Dermis blood vessel endothelial cell (primary cell): Measurements from ENCODE around the gene ELP2. TPM values are rescaled to one million over a fixed set of nuclear protein-coding genes. Genes with fewer than 3 reads are reported as not detected.

Experiments used
- DNase-seq: peaks from one replicate; pipeline ENCODE4 v3.0.0; 2010
- total RNA-seq: library from RNA; depleted of rRNA; stranded (reverse); fragments of >200 nt; gene quantifications from 2 replicates; pipeline ENCODE4 v1.2.3, GENCODE V29; 2014

ELP2 gene
- total RNA-seq, 1 donor from 2014 or later: 69.6 TPM

GRCh38 chr18:36162981-36163380 lies 33.3 kb downstream of the ELP2 start:
- DNase-seq: peak; percentile 88

GRCh38 chr18:36167692-36168218 lies 38.1 kb downstream of the ELP2 start:
- DNase-seq: no peak

- peak; percentile 50 for DNase-seq
Observed at GRCh38 chr18:36168296-36168695, 38.6 kb downstream of the ELP2 start.

- no peak for DNase-seq
Observed at GRCh38 chr18:36169938-36170337, 40.2 kb downstream of the ELP2 start.

- DNase-seq: no peak
Observed at GRCh38 chr18:36175481-36175880, 45.8 kb downstream of the ELP2 start.

GRCh38 chr18:36176177-36176584 lies 46.5 kb downstream of the ELP2 start:
- DNase-seq: no peak

GRCh38 chr18:36176711-36177110 lies 47.0 kb downstream of the ELP2 start:
- peak; percentile 94 for DNase-seq

- no peak for DNase-seq
Observed at GRCh38 chr18:36177913-36178312, 48.2 kb downstream of the ELP2 start.

GRCh38 chr18:36179562-36180355 lies 50.1 kb downstream of the ELP2 start:
- DNase-seq: peak; percentile 61

- DNase-seq: no peak
Observed at GRCh38 chr18:36181441-36181840, 51.7 kb downstream of the ELP2 start.

GRCh38 chr18:36181898-36182506 lies 52.3 kb downstream of the ELP2 start:
- DNase-seq: no peak

GRCh38 chr18:36183033-36183432 lies 53.3 kb downstream of the ELP2 start:
- DNase-seq: no peak

GRCh38 chr18:36183987-36184386 lies 54.3 kb downstream of the ELP2 start:
- no peak for DNase-seq

- no peak for DNase-seq
Observed at GRCh38 chr18:36185157-36185556, 55.5 kb downstream of the ELP2 start.

GRCh38 chr18:36185901-36186460 lies 56.3 kb downstream of the ELP2 start:
- no peak for DNase-seq

GRCh38 chr18:36186461-36187192 lies 56.9 kb downstream of the ELP2 start:
- peak; percentile 19 for DNase-seq

GRCh38 chr18:36187193-36187825 lies 57.6 kb downstream of the ELP2 start, which contains the start of gene MOCOS:
Gene MOCOS, plus strand, starts transcription at chr18:36187497. Its CDS starts 43 bp downstream, at chr18:36187540.
- DNase-seq: peak; percentile 54

- peak; percentile 15 for DNase-seq
Observed at GRCh38 chr18:36187826-36188721, 58.4 kb downstream of the ELP2 start.

- no peak for DNase-seq
Observed at GRCh38 chr18:36188916-36189315, 59.2 kb downstream of the ELP2 start.

GRCh38 chr18:36189486-36189885 lies 59.8 kb downstream of the ELP2 start:
- DNase-seq: no peak

GRCh38 chr18:36191286-36191685 lies 61.6 kb downstream of the ELP2 start:
- no peak for DNase-seq
